ENCODE measurements around the gene NOX3.
"Not testable (repeated sequence)": the region's sequence is repeated elsewhere in the genome, so short reads cannot be mapped to it uniquely, and the experiment has no call there.

The NOX3 gene

DNA sequence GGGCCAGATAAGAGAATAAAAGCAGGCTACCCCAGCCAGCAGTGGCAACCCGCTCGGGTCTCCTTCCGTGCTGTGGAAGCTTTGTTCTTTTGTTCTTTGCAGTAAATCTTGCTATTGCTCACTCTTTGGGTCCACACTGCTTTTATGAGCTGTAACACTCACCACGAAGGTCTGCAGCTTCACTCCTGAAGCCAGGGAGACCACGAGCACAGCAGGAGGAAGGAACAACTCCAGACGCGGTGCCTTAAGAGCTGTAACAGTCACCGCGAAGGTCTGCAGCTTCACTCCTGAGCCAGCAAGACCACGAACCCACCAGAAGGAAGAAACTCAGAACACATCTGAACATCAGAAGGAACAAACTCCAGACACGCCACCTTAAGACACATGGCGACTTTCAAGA, 91.6 kb downstream of the NOX3 start:
- not testable (repeated sequence) for DNase-seq

DNA sequence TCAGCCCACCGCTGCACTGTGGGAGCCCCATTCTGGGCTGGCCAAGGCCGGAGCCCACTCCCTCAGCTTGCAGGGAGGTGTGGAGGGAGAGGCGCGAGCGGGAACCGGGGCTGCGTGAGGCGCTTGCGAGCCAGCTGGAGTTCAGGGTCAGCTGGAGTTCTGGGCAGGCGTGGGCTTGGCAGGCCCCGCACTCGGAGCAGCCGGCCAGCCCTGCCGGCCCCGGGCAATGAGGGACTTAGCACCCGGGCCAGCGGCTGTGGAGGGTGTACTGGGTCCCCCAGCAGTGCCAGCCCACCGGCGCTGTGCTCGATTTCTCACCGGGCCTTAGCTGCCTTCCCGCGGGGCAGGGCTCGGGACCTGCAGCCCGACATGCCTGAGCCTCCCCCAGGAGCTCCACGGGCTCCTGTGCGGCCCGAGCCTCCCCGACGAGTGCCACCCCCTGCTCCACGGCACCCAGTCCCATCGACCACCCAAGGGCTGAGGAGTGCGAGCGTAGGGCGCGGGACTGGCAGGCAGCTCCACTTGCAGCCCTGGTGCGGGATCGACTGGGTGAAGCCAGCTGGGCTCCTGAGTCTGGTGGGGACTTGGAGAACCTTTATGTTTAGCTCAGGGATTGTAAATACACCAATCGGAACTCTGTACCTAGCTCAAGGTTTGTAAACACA, 92.5 kb downstream of the NOX3 start:
- DNase-seq: not testable (repeated sequence)

GRCh38 chr6:155354167-155354566, 101.5 kb downstream of the NOX3 start:
- DNase-seq: no peak

- DNase-seq: no peak
Measured at GRCh38 chr6:155352811-155353210, 102.8 kb downstream of the NOX3 start.

DNA sequence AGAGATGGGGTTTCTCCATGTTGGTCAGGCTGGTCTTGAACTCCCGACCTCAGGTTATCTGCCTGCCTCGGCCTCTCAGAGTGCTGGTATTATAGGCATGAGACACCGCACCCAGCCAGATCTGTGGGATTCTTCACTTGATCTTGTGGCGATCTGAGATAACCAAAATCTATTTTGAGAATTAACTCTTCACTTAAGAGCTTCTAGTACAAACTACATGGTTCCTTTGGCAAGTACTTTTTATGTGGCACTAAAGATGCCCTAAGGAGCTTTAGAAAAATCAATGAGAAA, 103.6 kb downstream of the NOX3 start:
- no peak for DNase-seq

GRCh38 chr6:155351273-155352129, 104.1 kb downstream of the NOX3 start:
- no peak for DNase-seq

GRCh38 chr6:155349956-155350355, 105.7 kb downstream of the NOX3 start:
- no peak for DNase-seq

- DNase-seq: no peak
Measured at GRCh38 chr6:155349129-155349528, 106.5 kb downstream of the NOX3 start.

DNA sequence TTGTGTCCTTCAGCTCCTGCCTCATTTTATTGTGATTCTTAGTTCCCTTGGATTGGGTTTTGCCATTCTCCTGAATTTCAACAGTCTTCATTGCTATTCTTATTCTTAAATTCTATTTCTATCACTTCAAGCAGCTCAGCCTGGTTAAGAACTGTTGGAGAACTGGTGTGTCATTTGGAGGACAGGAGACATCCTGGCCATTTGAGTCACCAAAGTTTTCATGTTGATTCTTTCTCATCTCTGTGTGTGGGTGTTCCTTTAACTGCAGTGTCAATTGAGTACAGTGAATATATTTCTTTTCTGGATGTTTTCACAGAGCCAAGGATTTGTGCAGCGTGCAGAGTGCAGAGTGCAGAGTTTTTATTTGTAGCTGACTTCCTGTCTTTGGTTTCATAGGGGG, 107.8 kb downstream of the NOX3 start:
- no peak for DNase-seq

GRCh38 chr6:155346957-155347356, 108.7 kb downstream of the NOX3 start:
- no peak for DNase-seq
